Caki2 (cell line): ENCODE data around the gene FAM3C. TPM values are rescaled to one million over a fixed set of nuclear protein-coding genes. Genes with fewer than 3 reads are reported as not detected.
A peak's percentile ranks its signal among the peaks of the same experiment; 100 is the strongest.
"Not testable (repeated sequence)": the region's sequence is repeated elsewhere in the genome, so short reads cannot be mapped to it uniquely, and the experiment has no call there.

ENCODE experiments used
- DNase-seq: peaks from one replicate; pipeline ENCODE4 v3.0.0-alpha.2; 2015; ENCODE audit warnings: low read depth
- in situ Hi-C: cut with HindIII; loops from 2 replicates; pipeline ENCODE4 v1.10.0; 2016; ENCODE audit warnings: low sequenced_read_pairs, low pct_unique_long_range_greater_than_20kb, mixed read lengths
- total RNA-seq: library from RNA; depleted of rRNA; stranded (reverse); fragments of >200 nt; shearing (Covaris generic); gene quantifications from 2 replicates; pipeline ENCODE4 v1.2.3, GENCODE V29; 2014; ENCODE audit warnings: low replicate concordance; rRNA removed

FAM3C gene
- 43.2 and 46.2 TPM in 2 replicates for total RNA-seq

GRCh38 chr7:121395961-121396757, at the start of gene FAM3C:
Gene FAM3C (minus strand): TSS chr7:121396308. CDS start chr7:121382969, 13,339 bp downstream.
- in situ Hi-C loops: no loop called here
- DNase-seq: peak; percentile 97

- in situ Hi-C loops: no loop called here
- DNase-seq: peak; percentile 12
These were observed 46.7 kb upstream of the FAM3C start for GRCh38 chr7:121442845-121443244.

- in situ Hi-C loops: no loop called here
These were observed 44.9 kb upstream of the FAM3C start for GRCh38 chr7:121440857-121441503.

GRCh38 chr7:121438043-121438955, 42.2 kb upstream of the FAM3C start:
- DNase-seq: peak; percentile 72
- in situ Hi-C loops: not testable (repeated sequence)

More at GRCh38 chr7:121440857-121441503, 44.9 kb upstream of the FAM3C start:
- no peak for DNase-seq

- in situ Hi-C loops: no loop called here
- DNase-seq: no peak
These were observed 41.4 kb upstream of the FAM3C start for GRCh38 chr7:121437470-121437869.

- no peak for DNase-seq
- in situ Hi-C loops: no loop called here
These were observed 40.6 kb upstream of the FAM3C start for GRCh38 chr7:121436688-121437087.

- DNase-seq: no peak
- in situ Hi-C loops: no loop called here
These were observed 40.0 kb upstream of the FAM3C start for GRCh38 chr7:121436136-121436535.

- in situ Hi-C loops: no loop called here
- no peak for DNase-seq
These were observed 37.7 kb upstream of the FAM3C start for GRCh38 chr7:121433775-121434174.

GRCh38 chr7:121432486-121432885, 36.4 kb upstream of the FAM3C start:
- DNase-seq, in situ Hi-C loops: not testable (repeated sequence)

GRCh38 chr7:121431996-121432395, 35.9 kb upstream of the FAM3C start:
- in situ Hi-C loops: no loop called here
- DNase-seq: no peak

GRCh38 chr7:121431389-121431995, 35.4 kb upstream of the FAM3C start:
- in situ Hi-C loops: no loop called here
- no peak for DNase-seq

GRCh38 chr7:121430558-121430957, 34.5 kb upstream of the FAM3C start:
- DNase-seq: no peak
- in situ Hi-C loops: no loop called here

GRCh38 chr7:121429798-121430197, 33.7 kb upstream of the FAM3C start:
- DNase-seq: peak; percentile 17

GRCh38 chr7:121428855-121429489, 32.9 kb upstream of the FAM3C start:
- in situ Hi-C loops: no loop called here
- peak; percentile 87 for DNase-seq

More at GRCh38 chr7:121429798-121430197, 33.7 kb upstream of the FAM3C start:
- in situ Hi-C loops: no loop called here

- DNase-seq, in situ Hi-C loops: not testable (repeated sequence)
These were observed 25.6 kb upstream of the FAM3C start for GRCh38 chr7:121421743-121422142.

- no peak for DNase-seq
These were observed 24.9 kb upstream of the FAM3C start for GRCh38 chr7:121420976-121421375.

GRCh38 chr7:121419201-121420148, 23.4 kb upstream of the FAM3C start:
- in situ Hi-C loops: no loop called here
- DNase-seq: no peak

More at GRCh38 chr7:121420976-121421375, 24.9 kb upstream of the FAM3C start:
- in situ Hi-C loops: no loop called here
